ENCODE results near the gene CNTNAP4.

GRCh38 chr16:76421571-76421970 lies 144.4 kb downstream of the CNTNAP4 start:
- TF ChIP-seq, protein P1, sequence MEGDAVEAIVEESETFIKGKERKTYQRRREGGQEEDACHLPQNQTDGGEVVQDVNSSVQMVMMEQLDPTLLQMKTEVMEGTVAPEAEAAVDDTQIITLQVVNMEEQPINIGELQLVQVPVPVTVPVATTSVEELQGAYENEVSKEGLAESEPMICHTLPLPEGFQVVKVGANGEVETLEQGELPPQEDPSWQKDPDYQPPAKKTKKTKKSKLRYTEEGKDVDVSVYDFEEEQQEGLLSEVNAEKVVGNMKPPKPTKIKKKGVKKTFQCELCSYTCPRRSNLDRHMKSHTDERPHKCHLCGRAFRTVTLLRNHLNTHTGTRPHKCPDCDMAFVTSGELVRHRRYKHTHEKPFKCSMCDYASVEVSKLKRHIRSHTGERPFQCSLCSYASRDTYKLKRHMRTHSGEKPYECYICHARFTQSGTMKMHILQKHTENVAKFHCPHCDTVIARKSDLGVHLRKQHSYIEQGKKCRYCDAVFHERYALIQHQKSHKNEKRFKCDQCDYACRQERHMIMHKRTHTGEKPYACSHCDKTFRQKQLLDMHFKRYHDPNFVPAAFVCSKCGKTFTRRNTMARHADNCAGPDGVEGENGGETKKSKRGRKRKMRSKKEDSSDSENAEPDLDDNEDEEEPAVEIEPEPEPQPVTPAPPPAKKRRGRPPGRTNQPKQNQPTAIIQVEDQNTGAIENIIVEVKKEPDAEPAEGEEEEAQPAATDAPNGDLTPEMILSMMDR (CRISPR knock-in tag; IDR thresholded peaks at IDR 0.05), result no peak
- TF ChIP-seq AHR (CRISPR knock-in tag; IDR thresholded peaks at IDR 0.05), result no peak
- TF ChIP-seq SRSF4 (IDR thresholded peaks at IDR 0.05; ENCODE audit: low read depth, low read length, poor library complexity, severe bottlenecking), result no peak
- no peak for TF ChIP-seq POLR2AphosphoS5 (IDR thresholded peaks at IDR 0.05; ENCODE audit: low read depth, low read length)
- TF ChIP-seq ZNF879 (CRISPR knock-in tag; IDR thresholded peaks at IDR 0.05), result no peak
- TF ChIP-seq, protein P2, sequence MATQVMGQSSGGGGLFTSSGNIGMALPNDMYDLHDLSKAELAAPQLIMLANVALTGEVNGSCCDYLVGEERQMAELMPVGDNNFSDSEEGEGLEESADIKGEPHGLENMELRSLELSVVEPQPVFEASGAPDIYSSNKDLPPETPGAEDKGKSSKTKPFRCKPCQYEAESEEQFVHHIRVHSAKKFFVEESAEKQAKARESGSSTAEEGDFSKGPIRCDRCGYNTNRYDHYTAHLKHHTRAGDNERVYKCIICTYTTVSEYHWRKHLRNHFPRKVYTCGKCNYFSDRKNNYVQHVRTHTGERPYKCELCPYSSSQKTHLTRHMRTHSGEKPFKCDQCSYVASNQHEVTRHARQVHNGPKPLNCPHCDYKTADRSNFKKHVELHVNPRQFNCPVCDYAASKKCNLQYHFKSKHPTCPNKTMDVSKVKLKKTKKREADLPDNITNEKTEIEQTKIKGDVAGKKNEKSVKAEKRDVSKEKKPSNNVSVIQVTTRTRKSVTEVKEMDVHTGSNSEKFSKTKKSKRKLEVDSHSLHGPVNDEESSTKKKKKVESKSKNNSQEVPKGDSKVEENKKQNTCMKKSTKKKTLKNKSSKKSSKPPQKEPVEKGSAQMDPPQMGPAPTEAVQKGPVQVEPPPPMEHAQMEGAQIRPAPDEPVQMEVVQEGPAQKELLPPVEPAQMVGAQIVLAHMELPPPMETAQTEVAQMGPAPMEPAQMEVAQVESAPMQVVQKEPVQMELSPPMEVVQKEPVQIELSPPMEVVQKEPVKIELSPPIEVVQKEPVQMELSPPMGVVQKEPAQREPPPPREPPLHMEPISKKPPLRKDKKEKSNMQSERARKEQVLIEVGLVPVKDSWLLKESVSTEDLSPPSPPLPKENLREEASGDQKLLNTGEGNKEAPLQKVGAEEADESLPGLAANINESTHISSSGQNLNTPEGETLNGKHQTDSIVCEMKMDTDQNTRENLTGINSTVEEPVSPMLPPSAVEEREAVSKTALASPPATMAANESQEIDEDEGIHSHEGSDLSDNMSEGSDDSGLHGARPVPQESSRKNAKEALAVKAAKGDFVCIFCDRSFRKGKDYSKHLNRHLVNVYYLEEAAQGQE (IDR thresholded peaks at IDR 0.05; ENCODE audit: borderline replicate concordance in 1 of 2, low read depth in 1 of 2, low read length in 2 of 2), result no peak
- no peak for TF ChIP-seq MBD4 (IDR thresholded peaks at IDR 0.05; ENCODE audit: borderline replicate concordance, low read length)
- no peak for TF ChIP-seq ELK4 (CRISPR knock-in tag; IDR thresholded peaks at IDR 0.05; ENCODE audit: borderline replicate concordance)
- no peak for TF ChIP-seq ZNF564 (CRISPR knock-in tag; IDR thresholded peaks at IDR 0.05)
- TF ChIP-seq ZNF12 (CRISPR knock-in tag; IDR thresholded peaks at IDR 0.05), result no peak

All from HepG2 (cell line).